Suprapubic skin (tissue), 4 donors: ENCODE measurements around the gene PRR7.
A peak's percentile ranks its signal among the peaks of the same experiment; 100 is the strongest.

ENCODE experiments used
- POLR2A ChIP-seq, 2 donors: fragments of 450-650 bp; IDR thresholded peaks; one replicate each; pipeline ENCODE4 v1.6.1; 2017; ENCODE audit warnings: antibody characterized with exemption in 2 of 2, mild to moderate bottlenecking in 2 of 2, moderate library complexity in 2 of 2
- POLR2AphosphoS5 ChIP-seq, 3 donors: sonication (generic); formaldehyde crosslinking; IDR thresholded peaks; one replicate each; pipeline ENCODE4 v1.6.1; 2017; ENCODE audit warnings: antibody characterized with exemption in 3 of 3
- TF ChIP-seq, protein P1 (sequence below), 2 donors: fragments of 200-600 bp in 1 of 2; fragments of 450-650 bp in 1 of 2; sonication (generic) in 1 of 2; IDR thresholded peaks; one replicate each; pipeline ENCODE4 v1.5.1; 2016 to 2019; ENCODE audit warnings: antibody characterized with exemption in 2 of 2, mild to moderate bottlenecking in 1 of 2, moderate library complexity in 1 of 2

DNA sequence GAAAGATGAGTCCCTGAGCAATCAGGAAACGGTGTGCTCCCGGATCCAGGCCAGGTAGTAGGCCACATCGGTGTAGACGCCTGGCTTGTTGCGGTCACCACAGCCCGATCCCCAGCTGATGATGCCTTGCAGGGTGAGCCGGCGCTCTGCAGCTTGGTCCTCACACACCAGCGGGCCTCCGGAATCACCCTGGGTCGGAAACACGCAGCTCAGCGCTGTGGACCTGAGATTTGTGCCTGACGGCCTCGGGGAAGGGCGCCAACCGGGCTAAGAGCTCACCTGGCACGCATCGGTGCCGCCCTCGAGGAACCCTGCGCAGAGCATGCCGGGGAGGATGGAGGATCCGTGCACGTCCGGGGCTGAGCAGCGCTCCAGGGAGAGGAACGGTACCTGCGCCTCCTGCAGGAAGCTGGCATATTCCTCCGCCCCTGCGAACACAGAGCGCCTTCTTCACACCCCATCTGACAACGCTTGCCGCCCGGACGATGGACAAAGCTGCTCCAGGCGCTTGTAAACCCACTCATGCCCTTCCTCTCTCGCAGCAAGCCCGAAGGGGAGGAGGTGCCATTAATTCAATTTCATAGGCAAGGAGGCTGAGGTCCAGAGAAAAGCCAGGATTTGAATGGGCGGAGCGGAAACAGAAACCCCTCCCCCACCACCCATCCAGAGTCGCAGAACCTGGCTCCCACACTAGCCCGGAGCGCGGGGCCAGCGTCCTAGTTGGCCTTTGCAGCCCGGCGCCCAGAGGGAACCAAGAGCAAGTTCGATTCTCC, 44.2 kb upstream of the PRR7 start:
- TF ChIP-seq, protein P1, sequence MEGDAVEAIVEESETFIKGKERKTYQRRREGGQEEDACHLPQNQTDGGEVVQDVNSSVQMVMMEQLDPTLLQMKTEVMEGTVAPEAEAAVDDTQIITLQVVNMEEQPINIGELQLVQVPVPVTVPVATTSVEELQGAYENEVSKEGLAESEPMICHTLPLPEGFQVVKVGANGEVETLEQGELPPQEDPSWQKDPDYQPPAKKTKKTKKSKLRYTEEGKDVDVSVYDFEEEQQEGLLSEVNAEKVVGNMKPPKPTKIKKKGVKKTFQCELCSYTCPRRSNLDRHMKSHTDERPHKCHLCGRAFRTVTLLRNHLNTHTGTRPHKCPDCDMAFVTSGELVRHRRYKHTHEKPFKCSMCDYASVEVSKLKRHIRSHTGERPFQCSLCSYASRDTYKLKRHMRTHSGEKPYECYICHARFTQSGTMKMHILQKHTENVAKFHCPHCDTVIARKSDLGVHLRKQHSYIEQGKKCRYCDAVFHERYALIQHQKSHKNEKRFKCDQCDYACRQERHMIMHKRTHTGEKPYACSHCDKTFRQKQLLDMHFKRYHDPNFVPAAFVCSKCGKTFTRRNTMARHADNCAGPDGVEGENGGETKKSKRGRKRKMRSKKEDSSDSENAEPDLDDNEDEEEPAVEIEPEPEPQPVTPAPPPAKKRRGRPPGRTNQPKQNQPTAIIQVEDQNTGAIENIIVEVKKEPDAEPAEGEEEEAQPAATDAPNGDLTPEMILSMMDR (IDR thresholded peaks at IDR 0.05): peak in 1 of 2 donors; percentile 52
- no peak for TF ChIP-seq POLR2AphosphoS5 (IDR thresholded peaks at IDR 0.05)
- no peak for TF ChIP-seq POLR2A (IDR thresholded peaks at IDR 0.05)
